Bronchial epithelial cell (primary cell): ENCODE data around the gene EBI3. TPM values are rescaled to one million over a fixed set of nuclear protein-coding genes. Genes with fewer than 3 reads are reported as not detected.
"Not testable (repeated sequence)": the region's sequence is repeated elsewhere in the genome, so short reads cannot be mapped to it uniquely, and the experiment has no call there.

Experiments
- DNase-seq: peaks from one replicate; pipeline ENCODE4 v3.0.0-alpha.2; 2010; ENCODE audit warnings: low read depth
- FAIRE-seq: peaks from 2 replicates; lab custom pipeline; 2011; peaks lifted over from hg19 to GRCh38; lab: Jason Lieb, UNC
- H3K27me3 ChIP-seq: 2 replicates; pipeline ENCODE4 v1.5.1; 2011; ENCODE audit warnings: low read length; ENCODE audit not compliant: control insufficient read depth, insufficient read depth
- H3K36me3 ChIP-seq: 2 replicates; pipeline ENCODE4 v1.5.1; 2011; ENCODE audit warnings: low read length; ENCODE audit not compliant: control insufficient read depth, insufficient read depth
- H3K4me3 ChIP-seq: 2 replicates; pipeline ENCODE4 v1.5.1; 2011; ENCODE audit warnings: mild to moderate bottlenecking, low read depth, low read length, control low read depth
- total RNA-seq: library from RNA; depleted of rRNA; stranded (reverse); fragments of >200 nt; gene quantifications from 2 replicates; pipeline ENCODE4 v1.2.1, GENCODE V29; 2014
- TF ChIP-seq, protein P1 (sequence below): IDR thresholded peaks from 2 replicates; pipeline ENCODE4 v1.5.1; 2011; ENCODE audit warnings: mild to moderate bottlenecking, moderate library complexity, low read length, control low read depth, inconsistent platforms; ENCODE audit not compliant: insufficient read depth, severe bottlenecking

The EBI3 gene
- total RNA-seq, 1 donor from 2014 or later = not detected

DNA sequence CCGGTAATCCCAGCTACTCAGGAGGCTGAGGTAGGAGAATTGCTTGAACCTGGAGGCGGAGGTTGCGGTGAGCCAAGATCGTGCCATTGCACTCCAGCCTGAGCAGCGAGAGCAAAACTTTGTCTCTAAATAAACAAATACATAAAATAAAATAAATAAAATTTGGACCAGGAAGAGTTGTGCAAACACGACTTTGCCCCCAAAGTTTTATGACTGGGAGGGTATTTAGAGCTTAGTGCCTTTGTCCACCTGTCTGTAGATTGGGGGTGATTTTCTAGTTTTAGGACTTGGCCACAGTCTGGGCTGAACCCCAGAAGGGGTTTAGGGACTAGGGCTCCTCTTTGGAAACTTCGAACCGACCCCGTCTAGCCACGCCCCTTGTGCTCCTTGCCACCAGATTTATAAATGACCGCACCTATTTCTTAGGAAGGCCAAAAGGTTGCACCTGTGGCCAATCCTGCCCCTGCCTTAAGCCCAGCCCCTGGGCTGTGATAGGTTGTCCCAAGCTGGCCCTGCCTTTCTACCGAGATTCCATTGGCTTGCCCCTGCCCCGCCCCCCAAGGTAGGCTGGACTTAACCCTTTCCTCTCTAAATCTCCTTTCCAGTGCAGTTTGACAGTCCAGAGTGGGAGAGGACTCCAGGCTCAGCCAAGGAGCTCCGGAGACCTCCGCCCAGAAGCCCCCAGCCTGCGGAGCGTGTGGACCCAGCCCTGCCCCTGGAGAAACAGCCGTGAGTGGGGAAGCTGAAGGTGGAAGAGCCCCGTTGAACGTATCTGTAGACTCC, 55.0 kb downstream of the EBI3 start:
- no peak for DNase-seq
- FAIRE-seq = no peak
- no peaks in the 10 kb centered on the region for H3K36me3 ChIP-seq
- H3K4me3 ChIP-seq = no peak overlapping the region
- TF ChIP-seq, protein P1, sequence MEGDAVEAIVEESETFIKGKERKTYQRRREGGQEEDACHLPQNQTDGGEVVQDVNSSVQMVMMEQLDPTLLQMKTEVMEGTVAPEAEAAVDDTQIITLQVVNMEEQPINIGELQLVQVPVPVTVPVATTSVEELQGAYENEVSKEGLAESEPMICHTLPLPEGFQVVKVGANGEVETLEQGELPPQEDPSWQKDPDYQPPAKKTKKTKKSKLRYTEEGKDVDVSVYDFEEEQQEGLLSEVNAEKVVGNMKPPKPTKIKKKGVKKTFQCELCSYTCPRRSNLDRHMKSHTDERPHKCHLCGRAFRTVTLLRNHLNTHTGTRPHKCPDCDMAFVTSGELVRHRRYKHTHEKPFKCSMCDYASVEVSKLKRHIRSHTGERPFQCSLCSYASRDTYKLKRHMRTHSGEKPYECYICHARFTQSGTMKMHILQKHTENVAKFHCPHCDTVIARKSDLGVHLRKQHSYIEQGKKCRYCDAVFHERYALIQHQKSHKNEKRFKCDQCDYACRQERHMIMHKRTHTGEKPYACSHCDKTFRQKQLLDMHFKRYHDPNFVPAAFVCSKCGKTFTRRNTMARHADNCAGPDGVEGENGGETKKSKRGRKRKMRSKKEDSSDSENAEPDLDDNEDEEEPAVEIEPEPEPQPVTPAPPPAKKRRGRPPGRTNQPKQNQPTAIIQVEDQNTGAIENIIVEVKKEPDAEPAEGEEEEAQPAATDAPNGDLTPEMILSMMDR = no peak
- H3K27me3 ChIP-seq = peaks cover 5% of the 10 kb centered on the region

DNA sequence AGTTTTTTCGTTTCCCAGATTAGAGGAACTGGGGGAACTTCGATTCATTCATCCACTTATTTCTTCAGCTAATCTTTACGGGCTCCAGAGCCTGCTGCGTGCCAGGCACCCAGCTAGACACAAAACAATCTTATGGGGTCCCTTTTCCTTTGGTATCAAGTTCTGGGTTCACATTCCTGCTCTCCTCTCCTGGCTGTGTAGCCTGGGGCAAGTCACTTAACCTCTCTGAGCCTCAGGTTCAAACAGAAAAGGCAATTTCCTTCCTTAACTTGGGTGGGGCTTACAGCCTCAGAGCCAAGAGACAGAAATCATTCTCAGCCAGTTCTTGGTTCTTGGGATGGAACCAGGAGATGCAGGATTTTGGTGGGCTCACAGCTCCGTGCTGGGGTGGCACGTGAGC, 55.7 kb downstream of the EBI3 start:
- DNase-seq (no peak), FAIRE-seq (no peak)
- Histone ChIP-seq H3K4me3 (no peak overlapping the region), H3K36me3 (no peaks in the 10 kb centered on the region), H3K27me3 (peaks cover 3% of the 10 kb centered on the region)
- TF ChIP-seq, protein P1 = no peak

DNA sequence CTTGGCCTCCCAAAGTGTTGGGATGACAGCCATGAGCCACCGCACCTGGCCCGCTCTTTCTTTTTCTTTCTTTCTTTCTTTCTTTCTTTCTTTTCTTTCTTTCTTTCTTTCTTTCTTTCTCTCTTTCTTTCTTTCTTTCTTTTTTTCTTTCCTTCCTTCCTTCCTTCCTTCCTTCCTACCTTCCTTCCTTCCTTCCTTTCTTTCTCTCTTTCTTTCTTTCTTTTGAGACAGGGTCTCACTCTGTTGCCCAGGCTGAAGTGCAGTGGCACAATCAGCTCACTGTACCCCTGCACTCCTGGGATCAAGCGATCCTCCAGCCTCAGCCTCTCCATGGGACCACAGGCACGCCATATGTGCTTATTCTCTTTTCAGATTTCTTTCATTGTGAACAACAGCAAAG, 56.8 kb downstream of the EBI3 start:
- not testable (repeated sequence) for H3K36me3 ChIP-seq, H3K27me3 ChIP-seq, DNase-seq, H3K4me3 ChIP-seq, FAIRE-seq

Other genes with a start within 250 kb of the EBI3 start
- gene EEF2, start 244.1 kb upstream of the EBI3 start, total RNA-seq = 3,055 and 4,680 TPM in 2 replicates
- 10.0 and 24.2 TPM in 2 replicates for gene PIAS4, start 221.8 kb upstream of the EBI3 start, total RNA-seq
- gene ZBTB7A, start 162.6 kb upstream of the EBI3 start, total RNA-seq = 15.3 and 29.2 TPM in 2 replicates
- gene MAP2K2, start 105.4 kb upstream of the EBI3 start, total RNA-seq = 116 and 178 TPM in 2 replicates
- gene CREB3L3, start 75.9 kb upstream of the EBI3 start, total RNA-seq = not detected in 2 replicates
- 11.8 and 14.6 TPM in 2 replicates for gene SIRT6, start 47.0 kb upstream of the EBI3 start, total RNA-seq
- gene ANKRD24, start 46.8 kb upstream of the EBI3 start, total RNA-seq = 0.26 TPM in 2 replicates
- gene YJU2, start 17.6 kb downstream of the EBI3 start, total RNA-seq = 19.0 and 24.3 TPM in 2 replicates
- not detected in 2 replicates for gene SHD, start 49.7 kb downstream of the EBI3 start, total RNA-seq
- gene TMIGD2, start 72.9 kb downstream of the EBI3 start, total RNA-seq = not detected in 2 replicates
- gene FSD1, start 75.1 kb downstream of the EBI3 start, total RNA-seq = 0.13 and 0.26 TPM in 2 replicates
- 83.2 and 132 TPM in 2 replicates for gene STAP2, start 109.3 kb downstream of the EBI3 start, total RNA-seq
- gene MPND, start 114.0 kb downstream of the EBI3 start, total RNA-seq = 3.7 and 6.4 TPM in 2 replicates
- 23.4 and 55.3 TPM in 2 replicates for gene SH3GL1, start 171.0 kb downstream of the EBI3 start, total RNA-seq
- 3.7 and 7.9 TPM in 2 replicates for gene CHAF1A, start 173.1 kb downstream of the EBI3 start, total RNA-seq
- 116 and 119 TPM in 2 replicates for gene UBXN6, start 228.3 kb downstream of the EBI3 start, total RNA-seq
- gene HDGFL2, start 242.8 kb downstream of the EBI3 start, total RNA-seq = 35.0 and 45.7 TPM in 2 replicates